A172 (cell line): ENCODE data around the gene DCLK1. TPM values are rescaled to one million over a fixed set of nuclear protein-coding genes. Genes with fewer than 3 reads are reported as not detected.
A peak's percentile ranks its signal among the peaks of the same experiment; 100 is the strongest.
"Not testable (repeated sequence)": the region's sequence is repeated elsewhere in the genome, so short reads cannot be mapped to it uniquely, and the experiment has no call there.

Source experiments
- DNase-seq: peaks from one replicate; pipeline ENCODE4 v3.0.0-alpha.2; 2015; ENCODE audit warnings: low spot score
- total RNA-seq: library from RNA; depleted of rRNA; stranded (reverse); fragments of >200 nt; shearing (Covaris generic); gene quantifications from 2 replicates; pipeline ENCODE4 v1.2.3, GENCODE V29; 2014

DCLK1 gene
- total RNA-seq, 1 experiment from 2014 or later, result 12.6 TPM

DNA sequence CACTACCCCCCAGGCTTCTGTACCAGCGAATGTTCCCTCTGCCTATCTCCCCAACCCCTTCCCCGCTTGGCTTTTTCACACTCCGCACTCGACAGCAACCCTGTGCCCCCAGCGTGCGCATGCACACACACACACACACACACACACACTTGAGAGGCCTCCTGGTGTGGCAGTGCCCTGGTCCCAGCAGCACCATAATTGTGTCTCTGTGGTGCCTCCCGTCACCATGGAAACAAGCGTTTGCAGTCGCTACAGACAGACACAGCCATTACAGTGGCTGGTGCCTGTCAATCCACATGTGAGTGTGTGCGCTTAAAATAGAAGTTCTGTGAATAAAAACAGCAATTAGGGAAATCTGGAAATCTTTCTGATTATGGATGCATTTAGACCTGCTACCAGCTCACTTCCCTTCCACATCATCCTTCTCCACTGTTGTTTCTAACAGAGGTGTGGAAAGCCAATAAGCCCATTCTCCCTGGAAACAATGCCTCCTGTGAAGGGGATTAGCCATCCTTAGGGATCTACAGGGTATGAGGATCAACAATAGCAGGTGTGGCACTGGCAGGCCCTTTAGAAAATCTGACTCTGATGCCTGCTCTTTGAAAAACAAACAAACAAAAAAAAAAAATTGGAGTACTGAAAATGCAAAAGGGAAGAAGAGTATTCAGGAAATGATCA, 146.3 kb downstream of the DCLK1 start:
- DNase-seq, result no peak

DNA sequence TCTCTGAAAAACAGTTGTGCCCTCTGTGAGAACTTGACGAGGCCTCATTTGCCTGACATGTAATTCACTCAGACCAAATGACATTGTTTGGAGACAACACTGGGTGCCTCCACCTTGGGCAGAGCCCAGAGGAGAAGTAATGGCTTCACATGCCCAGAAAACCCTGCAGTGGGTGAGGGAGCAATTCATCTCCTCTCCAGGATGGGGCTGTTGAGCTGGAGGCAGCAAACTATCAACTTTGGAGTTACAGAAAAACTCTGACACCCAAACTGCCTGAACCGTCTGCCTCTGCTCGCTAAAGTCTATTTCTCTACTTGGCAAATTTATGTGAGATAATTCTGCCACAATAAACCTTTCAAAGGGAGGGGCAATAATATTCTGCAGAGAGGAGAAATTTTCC, 146.9 kb downstream of the DCLK1 start:
- DNase-seq, result no peak

DNA sequence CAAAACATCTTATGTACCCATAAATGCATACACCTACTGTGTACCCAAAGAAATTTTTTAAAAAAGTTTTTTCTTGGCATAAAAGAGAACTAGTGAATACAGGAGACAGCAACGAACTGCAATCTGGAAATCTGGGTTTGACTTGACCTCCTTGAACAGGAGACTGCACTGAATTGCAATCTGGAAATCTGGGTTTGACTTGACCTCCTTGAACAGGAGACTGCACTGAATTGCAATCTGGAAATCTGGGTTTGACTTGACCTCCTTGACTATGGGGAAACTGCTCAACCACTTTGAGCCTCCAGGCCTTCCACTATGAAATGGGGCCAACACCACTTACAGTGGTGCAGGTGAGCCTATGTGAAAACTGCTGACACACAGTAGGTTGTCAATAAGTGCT, 147.5 kb downstream of the DCLK1 start:
- DNase-seq, result not testable (repeated sequence)

DNA sequence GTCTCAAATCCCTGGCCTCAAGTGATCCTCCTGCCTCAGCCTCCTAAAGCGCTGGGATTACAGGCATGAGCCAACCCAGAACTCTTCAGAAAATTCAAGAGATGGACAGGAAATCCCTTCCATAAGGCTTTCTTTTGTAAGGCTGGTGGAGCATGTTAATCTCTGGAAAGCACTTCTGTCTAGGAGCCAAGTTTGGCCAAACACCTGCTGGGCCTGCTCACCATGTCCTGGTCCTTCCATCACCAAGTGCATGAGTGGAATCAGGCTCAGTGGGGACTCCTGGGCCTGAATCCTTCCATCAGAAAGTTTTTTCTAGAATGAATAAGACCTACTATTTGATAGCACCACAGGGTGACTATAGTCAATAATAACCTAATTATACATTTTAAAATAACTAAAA, 148.0 kb downstream of the DCLK1 start:
- DNase-seq, result no peak

DNA sequence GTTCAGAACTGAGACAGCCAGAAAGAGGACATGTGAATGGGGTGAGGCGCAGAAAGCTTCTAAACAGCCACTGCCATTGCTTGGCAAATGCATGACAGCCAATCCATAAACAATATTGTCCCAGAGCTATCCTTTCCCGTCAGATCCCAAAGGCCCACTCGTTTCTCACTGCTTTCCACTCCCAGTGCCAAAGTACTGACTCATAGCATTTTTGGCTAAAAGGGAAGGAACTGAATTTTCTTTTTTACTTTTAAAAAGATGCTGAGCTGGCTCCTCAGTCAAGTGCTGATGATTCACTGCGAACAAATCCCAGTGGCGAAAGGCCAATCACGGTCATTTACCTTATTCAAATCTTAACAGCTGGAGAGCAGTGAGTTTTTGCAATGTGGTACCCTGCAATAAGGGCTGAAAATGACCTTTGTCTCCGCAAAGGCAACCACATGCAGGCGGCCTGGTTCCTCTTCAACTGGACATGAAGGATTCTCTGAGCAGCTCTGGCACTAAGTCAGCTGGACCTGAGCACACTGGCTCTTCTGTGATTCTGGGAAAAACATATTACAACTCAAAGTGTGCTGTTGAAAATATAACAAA, 151.7 kb downstream of the DCLK1 start:
- DNase-seq, result peak; percentile 85

DNA sequence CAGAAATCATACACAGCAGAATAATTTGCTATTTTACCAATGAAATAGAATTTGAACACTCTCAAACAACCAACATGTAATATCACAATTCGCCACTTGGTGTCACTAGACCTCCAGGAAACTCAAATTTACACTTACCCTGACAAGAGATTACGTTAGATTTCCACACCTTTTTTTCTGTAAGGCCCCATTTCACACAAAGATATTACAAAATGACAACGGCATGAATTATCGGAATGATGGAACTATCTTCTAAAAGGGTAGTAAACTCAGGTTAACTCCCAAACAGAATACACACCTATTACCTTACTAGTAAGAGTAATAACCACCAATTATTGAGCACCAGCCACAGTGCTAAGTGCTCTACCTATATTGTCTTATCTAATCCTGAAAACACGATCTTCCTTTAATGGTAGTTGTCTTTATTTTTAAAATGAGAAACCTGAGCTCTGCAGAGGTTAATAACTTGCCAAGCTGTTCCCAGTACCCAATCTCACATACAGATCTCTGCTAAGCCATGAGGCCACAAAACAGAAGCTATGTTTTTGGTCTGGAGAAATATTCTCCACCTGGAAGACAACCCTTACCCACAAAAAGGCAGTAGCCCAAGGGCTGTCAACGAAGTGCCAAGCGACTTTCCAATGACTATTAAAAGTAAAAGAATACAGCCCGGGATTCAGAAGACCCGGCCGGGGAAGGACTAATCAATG, 152.4 kb downstream of the DCLK1 start:
- peak; percentile 62 for DNase-seq

DNA sequence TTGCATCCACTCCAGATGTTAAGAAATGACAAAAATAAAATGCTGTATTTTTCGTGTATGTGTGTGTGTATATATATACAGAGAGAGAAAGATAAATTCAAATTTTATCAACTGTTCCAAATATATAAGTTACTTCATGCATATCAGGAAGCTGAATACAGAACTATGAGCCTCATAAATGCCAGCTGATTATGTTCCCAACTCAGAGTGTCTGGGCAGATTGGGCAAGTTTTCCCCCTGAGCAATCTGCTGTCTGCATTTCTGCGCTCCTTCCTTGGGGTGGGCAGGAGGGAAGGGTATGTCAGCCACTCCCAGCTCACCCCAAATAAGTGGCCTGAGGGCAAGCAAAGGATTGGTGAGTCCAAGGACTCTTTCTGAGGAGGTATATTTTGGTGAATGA, 154.1 kb downstream of the DCLK1 start:
- DNase-seq, result no peak

DNA sequence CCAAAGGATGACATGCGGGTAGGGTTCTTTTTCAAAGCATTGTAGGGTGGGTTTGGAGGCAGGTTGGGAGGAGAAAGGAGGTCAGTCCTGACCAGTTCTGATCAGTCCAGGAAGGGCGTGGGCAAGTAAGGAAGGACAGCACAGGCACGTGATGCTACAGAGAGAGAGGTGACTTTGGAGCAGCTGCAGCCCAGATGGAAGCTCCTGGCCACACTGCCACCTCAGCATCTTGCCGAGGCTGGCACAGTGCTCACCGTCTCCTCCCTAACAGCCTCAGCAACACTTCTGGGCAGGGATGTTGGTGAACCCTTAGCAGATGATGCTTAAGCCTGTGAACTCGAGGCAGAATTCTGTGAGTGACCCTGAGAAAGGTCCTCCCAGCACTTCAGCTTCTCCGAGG, 155.1 kb downstream of the DCLK1 start:
- no peak for DNase-seq

DNA sequence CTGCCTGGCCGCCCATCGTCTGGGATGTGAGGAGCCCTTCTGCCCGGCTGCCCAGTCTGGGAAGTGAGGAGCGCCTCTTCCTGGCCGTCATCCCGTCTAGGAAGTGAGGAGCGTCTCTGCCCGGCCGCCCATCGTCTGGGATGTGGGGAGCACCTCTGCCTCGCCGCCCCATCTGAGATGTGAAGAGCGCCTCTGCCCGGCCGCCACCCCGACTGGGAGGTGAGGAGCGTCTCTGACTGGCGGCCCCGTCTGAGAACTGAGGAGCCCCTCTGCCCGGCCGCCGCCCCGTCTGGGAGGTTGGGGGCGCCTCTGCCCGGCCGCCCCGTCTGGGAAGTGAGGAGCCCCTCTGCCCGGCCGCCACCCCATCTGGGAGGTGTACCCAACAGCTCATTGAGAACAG, 164.2 kb downstream of the DCLK1 start:
- DNase-seq, result not testable (repeated sequence)

DNA sequence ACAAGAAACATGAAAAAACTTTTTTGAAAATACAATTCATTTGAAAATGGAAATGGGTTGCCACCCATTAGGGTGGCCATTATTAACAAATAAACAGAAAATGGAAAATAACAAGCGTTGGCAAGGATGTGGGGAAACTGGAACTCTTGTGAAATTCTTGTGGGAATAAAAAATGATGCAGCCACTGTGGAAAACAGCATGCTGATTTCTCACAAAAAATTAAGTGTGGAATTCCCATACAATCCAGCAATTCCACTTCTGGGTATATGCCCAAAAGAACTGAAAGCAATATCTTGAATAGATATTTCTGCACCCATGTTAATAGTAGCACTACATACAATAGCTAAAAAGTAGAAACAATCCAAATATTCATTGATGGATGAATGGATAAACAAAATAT, 165.2 kb downstream of the DCLK1 start:
- no peak for DNase-seq

DNA sequence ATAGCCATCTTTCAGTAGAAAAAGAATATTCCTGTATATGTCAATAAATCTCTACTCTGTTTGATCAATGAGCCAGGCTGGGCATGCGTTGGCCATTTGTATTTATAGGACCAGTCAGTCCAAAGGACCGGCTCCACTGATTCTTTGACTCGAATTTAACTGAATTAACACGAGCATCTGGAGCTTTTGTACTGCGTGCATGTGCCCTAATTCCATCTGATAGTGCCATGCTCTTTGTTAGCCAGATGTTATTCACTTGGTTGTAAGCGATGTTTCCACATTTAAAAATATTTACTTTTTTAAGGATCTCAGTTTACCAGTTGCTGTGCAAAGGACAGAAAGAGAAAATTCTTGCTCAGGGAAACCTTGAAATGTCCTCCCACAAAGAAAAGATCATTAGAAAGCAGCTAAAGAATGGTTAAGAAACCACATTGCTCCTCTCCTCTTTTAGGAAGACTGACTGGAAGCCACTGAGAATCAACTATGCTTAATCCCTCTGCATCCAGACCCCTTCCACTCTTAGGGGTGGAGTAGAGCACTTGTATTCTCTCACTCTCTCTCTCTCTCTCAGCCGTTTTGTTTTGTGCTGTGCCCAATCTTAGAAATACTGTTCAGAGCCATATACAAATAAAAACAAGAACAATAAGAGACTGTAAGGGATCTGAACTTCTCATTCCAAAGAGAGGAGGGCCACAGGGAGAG, 165.8 kb downstream of the DCLK1 start:
- DNase-seq, result no peak

DNA sequence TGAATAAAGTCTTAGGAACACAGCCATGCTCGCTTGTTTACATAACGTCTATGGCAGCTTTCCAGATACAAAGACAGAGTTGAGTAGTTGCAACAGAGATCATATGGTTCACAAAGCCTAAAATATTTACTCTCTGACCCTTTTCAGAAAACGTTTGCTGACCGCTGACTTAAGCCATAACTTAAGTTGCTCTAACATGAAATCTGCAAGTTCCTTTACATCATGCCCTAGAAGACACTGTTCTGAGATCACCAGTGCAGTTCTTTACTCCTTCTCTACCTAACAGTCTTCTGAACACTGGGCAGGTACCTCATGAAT, 166.4 kb downstream of the DCLK1 start:
- DNase-seq, result no peak

DNA sequence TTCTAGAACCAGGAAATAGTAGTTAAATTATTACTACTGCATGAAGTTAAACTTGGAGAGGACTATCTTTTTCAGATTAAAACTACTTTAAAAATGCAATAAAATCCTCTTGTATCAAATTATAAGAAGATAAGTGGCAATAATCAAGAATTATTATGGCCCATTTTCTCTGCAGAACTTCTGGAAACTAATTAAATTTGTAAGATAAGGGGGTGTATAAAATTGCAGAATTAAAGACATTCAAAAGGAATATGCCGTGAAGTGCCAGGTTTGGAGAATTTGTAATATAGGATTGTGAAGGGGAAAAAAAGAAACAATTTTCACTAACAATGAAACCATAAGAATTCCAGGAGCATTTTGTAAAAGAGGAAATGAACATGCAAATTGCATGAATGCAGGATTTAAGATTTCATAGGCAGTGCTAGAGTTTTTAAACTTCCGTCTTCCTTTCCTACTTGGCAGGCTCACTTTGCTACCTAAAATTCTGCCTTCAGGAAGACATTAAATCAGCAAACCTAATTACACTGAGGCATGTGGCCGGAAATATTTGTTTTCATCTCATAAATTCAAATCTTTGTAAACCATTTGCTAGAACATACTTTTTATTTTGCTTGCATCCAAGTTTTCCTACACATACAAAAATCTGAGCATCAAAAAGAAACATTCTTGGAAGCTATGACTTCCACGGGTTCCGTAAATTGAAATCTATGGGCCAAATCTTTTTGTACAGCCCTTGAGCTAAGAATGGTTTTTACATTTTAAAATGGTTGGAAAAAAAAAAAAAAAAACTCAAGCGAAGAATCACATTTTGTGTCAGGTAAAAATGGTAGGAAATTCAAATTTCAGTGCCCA, 166.9 kb downstream of the DCLK1 start:
- no peak for DNase-seq

DNA sequence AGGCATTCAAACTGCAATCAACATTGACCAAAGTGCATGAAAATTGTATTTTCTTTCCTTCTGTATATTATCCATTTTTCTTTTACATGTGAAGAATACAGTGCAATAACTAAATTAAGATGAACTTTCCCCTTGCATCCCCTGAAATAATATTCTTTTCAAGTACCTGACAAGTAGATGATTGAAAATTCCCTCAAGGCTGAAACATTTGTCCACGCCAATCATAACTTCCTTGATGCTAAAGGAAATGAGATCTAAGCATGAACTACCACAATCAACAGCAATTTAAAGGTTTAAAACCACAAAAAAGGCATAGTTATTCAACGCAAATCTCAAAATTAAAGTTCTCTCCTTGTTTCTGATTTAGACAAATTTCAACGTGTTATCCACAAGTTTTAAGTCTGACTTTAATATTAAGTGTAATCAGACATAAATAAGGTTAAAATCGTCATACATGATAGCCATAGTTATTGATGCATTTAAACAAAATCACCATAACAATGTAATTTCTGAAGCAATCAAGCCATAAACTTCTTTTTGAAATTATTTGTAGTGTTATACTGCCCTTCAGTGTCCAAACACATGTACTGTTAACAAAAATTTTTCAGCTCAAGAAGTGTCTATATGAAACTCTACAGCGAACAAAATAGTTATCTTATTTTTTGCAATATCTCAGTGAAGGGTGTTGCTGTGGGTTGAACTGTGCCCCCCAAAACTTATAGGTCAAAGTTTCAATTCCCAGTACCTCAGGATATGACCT, 169.5 kb downstream of the DCLK1 start:
- no peak for DNase-seq

DNA sequence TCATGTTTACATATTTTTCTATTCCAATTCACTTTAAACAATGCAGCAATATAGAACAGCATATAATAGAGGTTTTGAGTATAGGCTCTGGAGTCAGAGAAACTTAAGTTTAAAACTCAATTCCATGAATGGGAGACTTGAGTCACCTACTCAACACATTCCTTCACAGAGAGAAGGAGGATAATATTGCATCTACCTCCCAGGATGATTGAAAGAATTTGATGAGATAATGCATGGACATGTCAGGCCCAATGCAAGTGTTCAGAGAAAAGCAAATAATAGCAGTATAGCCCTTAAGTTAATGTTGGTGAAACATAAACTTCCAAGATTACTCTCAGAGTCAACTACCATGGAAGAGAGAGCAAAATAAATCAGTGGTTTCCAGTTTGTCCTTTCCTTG, 170.2 kb downstream of the DCLK1 start:
- no peak for DNase-seq

DNA sequence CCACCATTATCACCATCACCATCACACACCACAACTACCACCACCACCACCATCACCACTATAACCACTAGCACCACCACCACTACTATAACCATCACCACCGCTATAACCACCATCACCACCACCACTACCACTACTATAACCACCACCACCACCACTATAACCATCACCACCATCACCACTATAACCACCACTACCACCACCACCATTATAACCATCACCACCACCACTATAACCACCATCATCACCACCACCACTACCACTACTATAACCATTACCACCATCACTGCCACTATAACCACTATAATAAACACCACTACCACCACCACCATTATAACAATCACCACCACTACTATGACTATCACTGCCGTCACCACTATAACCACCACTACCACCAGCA, 173.2 kb downstream of the DCLK1 start:
- DNase-seq, result no peak

DNA sequence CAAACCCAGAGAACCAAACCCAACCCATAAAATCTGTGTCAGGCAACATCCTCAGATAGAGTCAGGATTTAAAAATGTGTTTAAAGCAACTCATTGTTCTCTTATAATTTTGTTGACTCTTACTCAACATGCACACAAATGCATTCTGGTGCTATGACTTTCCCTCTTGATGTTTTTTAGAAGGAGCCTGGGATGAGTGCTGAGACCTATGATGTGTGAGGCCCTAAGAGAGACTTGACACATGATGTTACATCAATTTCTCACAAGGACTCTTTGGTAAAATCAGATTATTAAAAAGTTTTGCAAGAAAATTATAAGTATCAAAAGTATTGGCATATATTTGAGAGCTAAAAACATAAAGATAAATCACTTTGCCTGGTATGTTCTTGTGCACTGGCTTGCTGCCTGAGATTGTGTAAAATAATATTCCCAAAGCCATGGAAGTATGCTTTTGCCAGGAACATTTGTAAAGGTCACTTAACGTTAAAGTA, 173.9 kb downstream of the DCLK1 start:
- DNase-seq, result no peak

DNA sequence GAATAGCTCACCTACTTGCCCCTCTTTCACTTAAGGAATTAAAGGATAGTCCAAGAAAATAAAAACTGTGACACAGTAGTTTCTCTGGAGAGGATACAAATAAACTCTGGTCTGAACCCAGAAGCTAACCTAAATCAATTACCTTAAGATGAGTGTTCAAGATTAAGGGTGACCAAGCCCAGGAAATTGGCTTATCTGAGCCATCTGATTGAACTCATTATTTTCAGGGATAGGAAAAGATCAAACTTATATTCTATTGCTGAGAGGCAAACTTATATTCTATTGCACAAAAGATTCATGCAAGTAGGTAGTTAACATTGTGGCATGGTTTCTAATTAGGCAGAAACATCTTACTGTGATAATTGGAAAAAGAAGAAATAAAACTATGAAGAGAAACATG, 175.1 kb downstream of the DCLK1 start:
- no peak for DNase-seq

DNA sequence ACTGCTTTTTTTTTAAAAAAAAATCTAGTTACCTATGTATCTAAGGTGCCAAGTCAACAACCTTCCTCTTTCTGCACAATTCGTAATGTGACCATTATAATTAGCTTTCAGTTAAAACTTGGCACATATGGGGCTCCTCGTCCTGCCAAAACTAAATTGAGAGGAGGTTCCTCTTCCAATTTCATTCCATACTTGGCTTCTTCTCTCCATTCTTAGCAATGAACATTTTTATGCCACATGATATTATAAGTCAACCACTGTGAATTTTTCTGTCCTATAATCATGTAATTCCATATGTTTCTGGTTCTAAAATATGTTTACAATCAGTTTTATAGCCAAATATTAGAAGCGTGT, 177.0 kb downstream of the DCLK1 start:
- DNase-seq, result no peak

DNA sequence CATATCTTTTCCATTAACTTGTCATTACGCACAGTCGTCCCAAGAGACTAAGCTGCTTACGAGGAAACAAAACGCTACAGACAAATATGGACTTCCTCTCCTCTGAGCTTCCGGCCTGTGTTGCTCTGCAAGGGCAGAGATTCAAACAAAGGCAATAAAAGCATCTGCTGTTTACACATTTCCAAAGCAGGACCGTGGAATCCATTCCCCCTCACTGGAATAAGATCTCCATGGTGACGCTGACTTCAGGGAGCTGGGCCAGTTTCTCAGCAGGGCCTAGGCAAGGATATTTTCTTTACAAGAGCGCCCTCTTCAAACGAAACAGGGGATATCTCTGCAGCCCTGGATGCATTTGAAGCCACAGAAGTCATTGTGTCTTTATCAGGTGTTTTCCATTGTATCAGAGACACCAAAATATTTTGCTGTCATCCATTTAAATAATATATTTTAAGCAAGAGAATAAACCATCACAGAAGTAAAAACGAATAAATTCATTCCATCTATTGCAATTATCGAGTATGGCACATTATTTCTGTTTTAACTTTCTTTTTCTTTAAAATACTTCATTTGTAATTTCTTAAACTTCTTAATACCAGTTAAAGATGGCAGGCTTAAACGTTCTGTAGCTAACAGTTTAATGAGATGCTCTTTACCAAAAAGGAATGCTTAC, 177.5 kb downstream of the DCLK1 start:
- DNase-seq, result peak; percentile 76

DNA sequence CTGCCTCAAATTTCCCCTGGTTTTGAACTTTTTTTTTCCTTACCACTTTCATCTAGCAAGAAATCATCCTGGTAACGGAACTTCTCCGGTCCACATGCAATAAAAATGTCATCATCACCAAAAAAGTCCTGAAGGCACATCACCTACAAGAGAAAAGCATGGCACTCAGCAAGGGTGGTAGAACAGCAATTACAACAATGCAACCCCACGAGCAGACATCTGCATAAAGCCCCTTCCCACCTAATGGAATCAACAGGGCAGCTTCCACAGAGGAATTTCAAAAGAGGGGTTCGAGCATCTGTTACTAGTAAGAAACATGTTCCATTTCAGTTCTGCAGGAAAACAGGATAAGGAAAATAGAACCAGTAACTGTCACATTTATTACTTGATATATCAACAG, 183.9 kb downstream of the DCLK1 start:
- DNase-seq, result no peak
